ENCODE results near the gene SYT2.
"Not testable (repeated sequence)": the region's sequence is repeated elsewhere in the genome, so short reads cannot be mapped to it uniquely, and the experiment has no call there.

SYT2 gene

DNA sequence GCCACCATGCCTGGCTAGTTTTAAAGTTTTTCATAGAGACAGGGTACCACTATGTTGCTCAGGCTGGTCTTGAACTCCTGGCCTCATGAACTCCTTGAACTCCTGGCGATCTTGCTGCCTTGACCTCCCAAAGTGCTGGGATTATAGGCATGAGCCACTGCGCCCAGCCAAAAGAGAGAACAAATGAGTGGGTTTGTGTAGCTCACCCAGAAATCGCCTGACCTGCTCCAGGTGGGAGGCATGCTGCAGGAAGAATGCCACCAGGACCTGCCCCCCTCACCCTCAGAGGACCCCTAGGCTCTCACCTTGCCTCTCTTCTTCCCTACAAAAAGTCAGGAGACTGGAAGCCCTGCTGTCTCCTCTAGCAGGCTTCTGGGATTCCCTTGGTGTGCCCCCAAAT, 88.8 kb downstream of the SYT2 start:
- TF ChIP-seq, protein P1, sequence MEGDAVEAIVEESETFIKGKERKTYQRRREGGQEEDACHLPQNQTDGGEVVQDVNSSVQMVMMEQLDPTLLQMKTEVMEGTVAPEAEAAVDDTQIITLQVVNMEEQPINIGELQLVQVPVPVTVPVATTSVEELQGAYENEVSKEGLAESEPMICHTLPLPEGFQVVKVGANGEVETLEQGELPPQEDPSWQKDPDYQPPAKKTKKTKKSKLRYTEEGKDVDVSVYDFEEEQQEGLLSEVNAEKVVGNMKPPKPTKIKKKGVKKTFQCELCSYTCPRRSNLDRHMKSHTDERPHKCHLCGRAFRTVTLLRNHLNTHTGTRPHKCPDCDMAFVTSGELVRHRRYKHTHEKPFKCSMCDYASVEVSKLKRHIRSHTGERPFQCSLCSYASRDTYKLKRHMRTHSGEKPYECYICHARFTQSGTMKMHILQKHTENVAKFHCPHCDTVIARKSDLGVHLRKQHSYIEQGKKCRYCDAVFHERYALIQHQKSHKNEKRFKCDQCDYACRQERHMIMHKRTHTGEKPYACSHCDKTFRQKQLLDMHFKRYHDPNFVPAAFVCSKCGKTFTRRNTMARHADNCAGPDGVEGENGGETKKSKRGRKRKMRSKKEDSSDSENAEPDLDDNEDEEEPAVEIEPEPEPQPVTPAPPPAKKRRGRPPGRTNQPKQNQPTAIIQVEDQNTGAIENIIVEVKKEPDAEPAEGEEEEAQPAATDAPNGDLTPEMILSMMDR (IDR thresholded peaks at IDR 0.05; ENCODE audit: borderline replicate concordance, control extremely low read depth, extremely low read depth, insufficient read depth, missing control alignments), result no peak
- in situ Hi-C loops (cut with MboI; ENCODE audit: low sequenced_read_pairs, unreplicated experiment), result no loop called here
- no peak for DNase-seq (ENCODE audit: low spot score)

DNA sequence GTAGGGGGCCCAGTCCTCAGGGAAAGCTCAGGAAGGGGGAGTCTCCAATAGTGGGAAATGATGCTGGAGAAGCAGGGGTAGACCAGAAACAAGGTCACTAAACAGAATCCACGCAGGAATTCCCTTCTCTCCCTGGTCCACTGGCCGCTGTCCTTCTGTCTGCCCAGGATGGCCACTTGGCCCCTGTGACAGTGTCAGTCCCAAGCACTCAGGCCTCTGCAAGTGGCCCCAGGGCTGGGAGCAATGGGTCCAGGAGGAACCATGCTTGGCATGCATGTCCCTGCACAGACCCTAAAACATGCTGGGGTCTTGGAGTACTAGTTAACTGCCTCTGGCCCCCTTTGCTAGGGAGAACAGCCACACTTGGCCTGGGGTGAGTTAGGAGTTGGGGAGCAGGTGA, 90.2 kb downstream of the SYT2 start:
- DNase-seq (ENCODE audit: low spot score); in situ Hi-C loops (cut with MboI; ENCODE audit: low sequenced_read_pairs, unreplicated experiment): not testable (repeated sequence)

DNA sequence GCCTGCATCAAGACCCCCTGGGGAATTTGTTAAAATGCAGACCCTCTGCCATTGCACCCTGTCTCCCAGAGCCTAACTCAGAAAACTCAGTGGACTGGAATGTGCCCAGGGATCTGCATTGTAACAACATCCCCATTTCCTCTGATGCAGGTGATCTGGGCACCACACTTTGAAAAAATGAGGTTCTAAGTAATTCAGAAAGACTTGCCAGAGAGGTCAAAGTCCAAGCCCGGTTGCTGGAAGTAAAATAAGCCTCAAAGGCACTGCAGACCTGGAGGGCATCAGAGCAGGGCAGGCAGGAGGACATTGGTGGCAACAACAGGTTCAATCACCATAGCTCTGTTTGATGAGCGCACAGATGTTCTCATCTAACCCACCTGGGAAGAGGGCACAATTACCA, 90.7 kb downstream of the SYT2 start:
- TF ChIP-seq, protein P1 (IDR thresholded peaks at IDR 0.05; ENCODE audit: borderline replicate concordance, control extremely low read depth, extremely low read depth, insufficient read depth, missing control alignments), result no peak
- no peak for DNase-seq (ENCODE audit: low spot score)
- in situ Hi-C loops (cut with MboI; ENCODE audit: low sequenced_read_pairs, unreplicated experiment), result no loop called here

DNA sequence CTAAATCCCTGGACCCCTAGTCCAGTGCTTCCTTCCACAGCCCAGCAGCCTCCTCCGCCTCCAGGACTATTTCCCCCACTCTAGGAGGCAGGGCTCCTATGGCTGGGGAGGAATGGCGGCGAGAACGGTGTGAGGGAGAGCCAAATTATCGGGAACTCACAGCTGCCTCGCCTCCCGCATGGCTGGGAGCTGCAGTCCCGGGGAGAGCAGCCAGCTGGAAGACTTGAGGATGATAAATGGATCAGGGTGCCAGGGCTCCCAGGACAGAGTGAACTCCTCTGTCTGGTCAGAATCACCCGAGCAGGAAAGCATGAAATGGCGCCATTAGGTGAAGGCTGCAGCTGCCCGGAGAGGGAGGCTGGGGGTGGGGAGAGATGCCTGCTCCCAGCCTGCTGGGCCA, 91.2 kb downstream of the SYT2 start:
- in situ Hi-C loops (cut with MboI; ENCODE audit: low sequenced_read_pairs, unreplicated experiment); DNase-seq (ENCODE audit: low spot score): not testable (repeated sequence)

DNA sequence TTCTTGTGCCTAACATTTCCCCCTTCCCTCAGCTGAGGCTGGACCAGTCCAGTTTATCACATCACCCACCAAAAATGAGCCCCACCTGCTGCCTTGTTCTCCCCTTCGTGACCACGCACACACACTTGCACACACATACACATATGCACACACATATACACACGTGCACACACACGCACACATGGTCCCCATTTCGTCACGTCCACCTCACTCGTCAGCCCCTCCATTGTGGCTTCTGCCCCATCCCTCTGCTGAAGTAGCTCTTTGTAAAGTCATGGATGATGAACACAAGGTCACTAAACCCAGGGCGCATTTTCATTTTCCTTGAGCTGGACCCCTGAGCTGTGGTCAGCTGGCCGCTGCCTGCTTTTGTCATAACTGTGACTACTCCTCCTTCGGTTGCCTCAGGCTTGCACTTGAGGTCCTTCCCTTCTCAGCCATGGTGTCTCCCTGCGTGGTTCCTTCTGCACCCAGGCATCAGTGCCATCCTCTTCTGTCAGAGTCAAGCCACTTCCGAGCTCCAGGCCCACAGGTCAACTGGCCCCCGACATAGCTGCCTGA, 93.8 kb downstream of the SYT2 start:
- TF ChIP-seq, protein P1 (IDR thresholded peaks at IDR 0.05; ENCODE audit: borderline replicate concordance, control extremely low read depth, extremely low read depth, insufficient read depth, missing control alignments), result no peak
- DNase-seq (ENCODE audit: low spot score), result no peak
- in situ Hi-C loops (cut with MboI; ENCODE audit: low sequenced_read_pairs, unreplicated experiment), result no loop called here

DNA sequence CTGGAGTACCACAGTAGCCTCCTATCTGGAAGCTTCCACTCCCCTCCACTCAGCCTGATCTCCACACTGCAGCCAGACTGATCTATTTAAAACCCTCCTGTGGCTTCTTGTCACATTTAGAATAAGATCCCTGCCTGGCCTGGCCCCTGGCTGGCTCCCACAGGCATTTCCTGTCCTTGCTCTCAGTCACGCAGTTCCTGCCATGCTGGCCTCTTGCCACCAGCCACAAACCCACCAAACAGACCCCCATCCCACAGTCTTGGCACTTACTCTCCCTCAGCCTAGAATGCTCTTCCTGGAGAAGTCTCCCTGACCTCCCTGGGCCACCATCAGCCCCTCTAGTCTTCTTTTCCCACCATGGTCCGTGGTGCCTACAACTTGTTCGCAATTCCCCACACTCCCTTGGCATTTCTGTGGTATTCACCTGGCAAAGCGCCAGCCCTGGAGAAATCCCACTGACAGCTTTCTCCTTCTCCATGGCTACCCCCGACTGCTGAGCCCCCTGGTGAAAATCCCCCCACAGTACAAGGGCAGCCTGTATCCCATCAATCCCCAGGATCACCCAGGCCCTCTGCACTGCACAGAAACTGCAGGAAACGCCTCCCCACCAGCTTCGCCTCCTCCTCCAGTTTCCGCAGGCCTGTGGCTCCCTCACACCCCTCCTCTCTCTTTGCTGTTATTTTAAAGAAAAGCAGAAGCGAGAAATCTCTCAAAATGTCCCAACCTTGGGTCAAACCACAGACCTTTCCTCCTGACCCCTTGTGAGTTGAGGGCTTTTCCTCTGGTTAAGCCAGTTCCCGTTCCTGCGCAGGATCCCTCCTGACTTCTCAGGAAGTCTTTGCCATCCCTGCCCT, 94.5 kb downstream of the SYT2 start:
- TF ChIP-seq, protein P1 (IDR thresholded peaks at IDR 0.05; ENCODE audit: borderline replicate concordance, control extremely low read depth, extremely low read depth, insufficient read depth, missing control alignments), result no peak
- in situ Hi-C loops (cut with MboI; ENCODE audit: low sequenced_read_pairs, unreplicated experiment), result no loop called here
- peak; percentile 76 for DNase-seq (ENCODE audit: low spot score)

DNA sequence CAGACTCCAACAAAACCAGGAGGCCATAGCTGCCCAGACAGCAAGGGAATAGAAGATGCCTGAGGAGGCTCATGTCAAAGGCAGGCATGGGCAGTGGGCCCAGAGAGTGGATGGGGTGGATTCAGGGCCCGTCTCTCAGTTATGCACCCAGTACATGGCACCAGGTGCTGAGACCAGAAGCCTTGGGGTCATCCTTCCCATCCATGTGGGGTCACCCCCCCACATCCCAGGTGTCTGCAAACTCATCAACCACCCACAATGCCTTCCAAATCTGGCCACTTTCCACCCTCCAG, 95.1 kb downstream of the SYT2 start:
- in situ Hi-C loops (cut with MboI; ENCODE audit: low sequenced_read_pairs, unreplicated experiment); DNase-seq (ENCODE audit: low spot score): not testable (repeated sequence)

DNA sequence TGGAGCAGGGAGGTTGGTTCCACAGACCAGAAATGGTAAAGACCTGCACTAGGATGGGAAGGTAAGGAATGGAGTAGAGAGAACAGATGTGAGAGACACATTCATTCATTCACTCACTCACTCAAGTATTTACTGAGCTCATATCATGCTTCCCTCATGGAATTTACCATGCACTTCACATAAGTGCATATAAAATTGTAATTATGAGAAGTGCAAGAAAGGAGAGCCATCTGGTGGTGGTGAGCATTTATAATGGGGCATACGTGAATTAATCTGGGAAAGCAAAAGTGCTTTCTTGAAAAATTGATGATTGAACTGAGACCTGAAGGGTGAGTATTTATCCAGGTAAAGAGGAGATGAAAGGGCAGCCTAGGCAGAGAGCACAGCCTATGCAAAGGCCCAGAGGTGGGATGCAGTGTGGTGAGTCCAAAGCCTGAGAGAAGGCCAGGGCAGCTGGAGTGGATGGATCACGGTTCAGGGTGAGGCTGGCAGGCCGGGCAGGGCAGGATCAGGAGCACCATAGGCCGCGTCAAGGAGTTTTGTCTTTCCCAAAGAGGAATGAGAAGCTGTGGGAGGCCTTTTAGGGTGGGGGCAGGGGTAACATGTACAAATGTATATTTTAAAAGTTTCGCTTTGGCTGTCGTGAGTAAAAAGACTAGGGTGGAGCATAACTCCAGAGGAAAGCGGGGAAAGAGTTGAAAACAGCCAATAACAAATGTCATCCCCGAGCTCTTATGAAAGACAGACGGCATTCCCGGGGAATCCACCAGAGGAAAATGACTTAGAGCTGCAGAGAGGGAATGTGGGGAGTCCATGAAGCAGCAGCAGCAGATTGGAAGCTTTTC, 95.7 kb downstream of the SYT2 start:
- DNase-seq (ENCODE audit: low spot score); in situ Hi-C loops (cut with MboI; ENCODE audit: low sequenced_read_pairs, unreplicated experiment): not testable (repeated sequence)
